ENCODE results near the gene EIF4A3.

EIF4A3 gene

DNA sequence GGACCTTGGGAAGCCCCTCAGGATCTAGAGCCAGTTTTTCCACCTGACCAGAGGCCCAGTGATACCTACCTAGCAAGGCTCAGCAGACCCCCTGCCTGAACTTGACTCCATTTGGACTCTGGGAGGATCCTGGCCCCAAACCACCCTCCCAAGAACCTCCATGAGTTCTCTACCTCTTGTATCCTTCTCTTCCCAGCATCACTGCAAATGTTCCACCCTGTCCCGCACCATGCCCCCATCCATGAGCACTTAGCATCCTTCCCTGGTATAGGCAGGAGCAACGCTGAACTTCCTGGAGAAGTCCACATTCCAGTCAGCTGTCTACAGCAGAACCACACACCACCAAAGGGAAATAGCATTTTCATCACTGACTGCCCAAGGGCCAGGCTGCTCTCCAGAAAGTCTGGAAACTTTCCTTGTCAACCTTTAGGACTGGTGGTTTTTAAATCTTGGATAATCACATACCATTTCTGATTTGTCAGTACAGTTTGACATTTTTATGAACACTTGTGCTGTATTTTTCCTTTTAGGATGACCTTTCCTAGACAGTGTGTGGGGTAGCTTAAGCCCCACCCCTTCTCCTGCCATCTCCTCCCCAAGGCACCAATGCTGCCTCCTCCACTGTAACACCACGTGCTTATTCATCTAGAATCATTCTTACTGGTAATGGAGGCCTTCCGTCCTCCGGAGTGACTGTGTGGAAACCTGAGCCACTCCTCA is 13.9 kb downstream of the EIF4A3 start:
- no peak for DNase-seq (ENCODE audit: low read depth)

DNA sequence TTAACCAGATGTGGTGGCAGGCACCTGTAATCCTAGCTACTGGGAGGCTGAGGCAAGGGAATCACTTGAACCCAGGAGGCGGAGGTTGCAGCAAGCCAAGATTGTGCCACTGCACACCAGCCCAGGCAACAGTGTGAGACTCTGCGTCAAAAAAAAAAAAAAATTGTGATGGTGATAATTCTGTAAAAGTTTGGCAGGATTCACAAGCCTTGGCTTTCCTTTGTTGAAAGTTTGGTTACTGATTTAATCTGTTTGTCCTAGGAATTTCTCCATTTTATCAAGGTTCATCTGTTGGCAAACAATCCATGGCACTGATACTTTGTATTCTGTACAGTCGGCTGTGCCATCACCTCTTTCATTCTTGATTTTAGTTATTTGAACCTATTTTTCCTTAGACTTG is 15.9 kb downstream of the EIF4A3 start:
- DNase-seq (ENCODE audit: low read depth), result no peak

DNA sequence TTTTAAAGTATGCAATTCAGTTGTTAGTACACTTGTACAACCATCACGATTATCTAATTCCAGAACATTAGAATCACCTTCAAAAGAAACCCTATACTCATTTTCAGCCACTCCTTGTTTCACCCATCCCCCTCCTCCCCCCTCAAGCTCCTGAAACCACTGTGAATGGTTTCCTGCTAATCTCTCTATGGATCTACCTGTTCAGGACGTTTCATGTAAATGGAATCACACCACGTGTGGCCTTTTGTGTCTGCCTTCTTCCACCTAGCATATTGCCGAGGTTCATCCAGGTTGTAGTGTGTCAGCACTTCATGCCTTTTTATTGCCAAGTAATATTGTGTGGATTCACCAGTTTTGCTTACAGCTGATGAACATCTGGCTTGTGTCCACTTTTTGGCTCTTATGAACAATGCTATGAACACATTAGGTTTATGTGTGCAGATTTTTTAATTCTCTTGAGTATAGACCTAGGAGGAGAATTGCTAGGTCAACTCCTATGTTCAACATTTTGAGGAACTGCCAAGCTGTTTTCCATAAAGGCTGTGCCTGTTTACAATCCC is 17.8 kb downstream of the EIF4A3 start:
- DNase-seq (ENCODE audit: low read depth), result no peak

DNA sequence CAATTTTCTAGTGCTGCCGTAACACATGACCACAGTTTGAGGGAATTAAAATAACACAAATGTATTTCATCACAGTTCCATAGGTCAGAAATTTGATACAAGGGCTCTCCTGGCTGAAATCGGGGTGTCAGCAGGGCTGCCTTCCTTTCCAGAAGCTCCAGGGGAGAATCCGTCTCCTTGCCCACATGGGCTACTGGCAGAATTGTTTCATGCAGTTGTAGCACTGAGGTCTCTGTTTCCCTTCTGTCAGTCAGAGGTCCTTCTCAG is 20.5 kb downstream of the EIF4A3 start:
- DNase-seq (ENCODE audit: low read depth), result no peak

DNA sequence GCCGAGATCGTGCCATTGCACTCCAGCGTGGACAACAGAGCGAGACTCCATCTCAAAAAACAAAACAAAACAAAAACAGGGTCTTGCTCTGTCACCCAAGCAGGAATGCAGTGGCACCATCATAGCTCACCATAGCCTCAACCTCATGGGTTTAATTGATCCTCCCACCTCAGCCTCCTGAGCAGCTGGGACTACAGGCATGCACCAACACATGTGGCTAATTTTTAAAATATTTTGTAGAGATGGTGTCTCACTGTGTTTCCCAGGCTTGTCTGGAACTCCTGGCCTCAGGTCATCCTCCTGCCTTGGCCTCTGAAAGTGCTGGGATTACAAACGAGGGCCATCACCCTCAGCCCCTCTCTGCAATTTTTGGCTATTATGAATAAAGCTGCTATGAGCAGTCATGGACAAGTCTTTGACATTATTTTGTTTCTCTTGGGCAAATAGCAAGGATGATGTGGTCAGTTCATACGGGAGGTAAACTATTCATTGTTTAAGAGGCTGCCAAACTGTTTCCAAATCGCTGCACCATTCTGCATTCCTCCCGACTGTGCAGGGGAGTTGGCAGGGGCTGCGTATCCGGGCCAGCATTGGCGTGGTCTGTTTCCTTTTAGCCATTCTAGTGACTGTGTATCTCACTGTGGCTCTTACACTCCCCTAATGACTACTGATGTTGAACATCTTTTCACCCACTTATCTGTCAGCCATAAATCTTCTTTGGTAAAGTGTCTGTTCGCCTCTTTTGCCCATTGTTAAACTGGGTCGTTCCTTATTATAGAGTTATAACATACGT is 21.1 kb downstream of the EIF4A3 start:
- DNase-seq (ENCODE audit: low read depth), result no peak

DNA sequence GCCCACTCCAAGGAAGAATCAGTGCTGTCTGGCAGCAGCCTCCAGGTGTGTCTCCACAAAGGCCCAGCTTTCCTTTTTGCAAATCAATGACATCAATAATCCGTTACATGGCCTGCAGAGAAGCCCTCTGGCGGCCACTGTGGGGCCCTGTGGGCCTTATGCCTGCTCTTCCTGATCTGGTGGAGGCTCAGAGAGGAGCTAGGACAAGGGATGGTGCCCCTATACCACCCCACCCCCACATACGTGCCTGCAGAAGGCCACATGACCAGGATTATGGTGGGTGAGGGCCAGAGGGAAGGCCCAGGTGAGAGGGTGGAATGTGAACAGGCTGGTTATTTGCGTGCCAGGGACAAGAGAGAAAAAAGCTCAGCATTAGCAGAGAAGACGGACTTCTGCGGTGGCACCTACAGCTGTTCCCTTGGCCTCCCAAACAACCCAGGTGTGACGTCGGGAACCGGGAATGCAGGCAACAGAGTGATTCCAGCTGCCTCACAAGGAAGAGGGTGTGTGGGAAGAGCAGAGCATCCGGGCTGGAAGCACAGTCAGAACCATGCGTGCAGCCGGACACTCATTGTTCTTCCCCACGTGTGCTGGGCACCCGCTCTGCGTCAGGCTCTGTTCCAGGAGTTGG is 22.5 kb downstream of the EIF4A3 start:
- no peak for DNase-seq (ENCODE audit: low read depth)

DNA sequence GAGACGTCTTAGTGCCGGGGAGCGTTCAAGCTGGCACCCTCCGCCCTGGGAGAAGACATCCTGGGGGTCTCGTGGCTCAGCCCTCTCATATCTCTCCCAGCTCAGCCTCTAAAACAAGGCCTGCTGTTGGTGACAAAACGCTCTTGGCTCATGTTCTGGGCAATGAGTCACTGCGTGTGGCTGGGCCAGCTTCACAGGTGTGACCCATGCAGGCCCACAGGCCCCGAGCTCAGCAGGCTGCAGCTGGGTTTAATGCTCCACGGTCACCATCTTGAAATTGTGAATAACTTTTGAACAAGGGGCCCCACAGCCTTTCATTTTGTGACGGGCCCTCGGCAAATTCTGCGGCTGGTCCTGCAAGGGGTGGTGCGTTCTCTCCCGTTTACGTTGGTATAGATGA is 23.1 kb downstream of the EIF4A3 start:
- no peak for DNase-seq (ENCODE audit: low read depth)

DNA sequence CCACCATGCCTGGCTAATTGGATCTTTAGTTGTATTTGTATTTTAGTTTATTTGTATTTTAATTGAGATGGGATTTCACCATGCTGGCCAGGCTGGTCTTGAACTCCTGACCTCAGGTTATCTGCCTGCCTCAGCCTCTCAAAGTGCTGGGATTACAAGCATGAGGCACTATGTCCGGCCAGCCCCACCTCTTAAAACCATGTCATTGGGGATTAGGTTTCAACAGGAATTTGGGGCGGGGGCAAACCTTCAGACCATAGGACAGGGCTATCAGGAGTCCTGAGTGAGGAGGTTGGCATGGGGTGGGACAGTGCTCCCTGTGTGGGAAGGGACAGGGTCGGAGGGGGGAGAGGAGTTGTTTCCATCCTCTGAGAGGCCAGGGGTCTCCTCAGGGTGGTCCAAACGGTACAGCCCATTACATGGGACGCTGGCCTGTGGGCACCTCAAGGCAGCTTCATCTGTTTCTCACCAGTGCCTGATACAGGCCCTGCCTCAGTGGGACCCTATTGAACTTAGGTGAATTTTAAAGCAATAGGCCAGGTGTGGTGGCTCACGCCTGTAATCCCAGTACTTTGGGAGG is 23.9 kb downstream of the EIF4A3 start:
- DNase-seq (ENCODE audit: low read depth), result no peak

DNA sequence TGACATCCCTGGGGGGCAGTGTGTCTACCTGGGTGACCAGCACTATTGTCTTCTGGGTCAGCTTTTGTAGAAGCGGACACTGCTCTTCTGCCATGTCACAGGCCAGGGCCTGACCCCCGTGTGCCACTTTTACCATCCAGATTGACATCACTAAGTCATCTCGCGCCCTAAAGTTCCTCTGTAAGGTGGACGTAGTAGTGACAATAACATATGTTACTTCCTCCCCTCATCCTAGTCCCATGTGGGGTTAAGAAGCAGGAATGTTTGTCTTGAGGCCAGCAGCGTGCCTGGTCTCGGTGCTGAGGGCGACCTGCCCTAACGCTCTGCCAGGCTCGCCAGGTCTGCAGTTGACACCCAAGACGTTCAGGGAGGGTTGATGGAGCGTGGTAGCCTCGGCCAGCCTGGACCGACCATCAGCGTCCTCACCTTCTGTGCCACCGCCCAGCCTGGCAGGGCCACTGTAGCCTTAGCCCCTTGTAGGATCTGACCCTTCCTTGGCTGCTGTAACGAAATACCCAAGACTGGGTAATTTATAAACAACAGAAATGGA is 24.8 kb downstream of the EIF4A3 start:
- no peak for DNase-seq (ENCODE audit: low read depth)

DNA sequence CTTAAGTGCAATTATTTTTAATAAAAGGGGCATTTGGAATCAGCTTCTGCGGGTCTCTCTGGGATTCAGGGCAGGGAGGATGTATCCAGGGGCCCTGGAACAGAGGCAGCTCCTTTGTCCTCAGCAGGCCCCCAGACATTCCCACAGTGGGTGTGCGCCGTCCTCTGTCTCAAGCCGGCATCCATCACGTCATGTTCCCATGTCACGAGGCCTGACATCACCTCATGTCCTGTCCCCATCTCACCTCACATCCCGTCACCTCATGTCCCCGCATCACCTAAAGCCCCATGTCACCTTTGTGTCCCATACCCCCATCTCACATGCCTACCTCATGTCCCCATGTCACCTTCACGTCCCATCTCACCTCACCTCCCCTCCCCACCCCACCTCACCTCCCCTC is 27.1 kb downstream of the EIF4A3 start:
- DNase-seq (ENCODE audit: low read depth), result no peak

DNA sequence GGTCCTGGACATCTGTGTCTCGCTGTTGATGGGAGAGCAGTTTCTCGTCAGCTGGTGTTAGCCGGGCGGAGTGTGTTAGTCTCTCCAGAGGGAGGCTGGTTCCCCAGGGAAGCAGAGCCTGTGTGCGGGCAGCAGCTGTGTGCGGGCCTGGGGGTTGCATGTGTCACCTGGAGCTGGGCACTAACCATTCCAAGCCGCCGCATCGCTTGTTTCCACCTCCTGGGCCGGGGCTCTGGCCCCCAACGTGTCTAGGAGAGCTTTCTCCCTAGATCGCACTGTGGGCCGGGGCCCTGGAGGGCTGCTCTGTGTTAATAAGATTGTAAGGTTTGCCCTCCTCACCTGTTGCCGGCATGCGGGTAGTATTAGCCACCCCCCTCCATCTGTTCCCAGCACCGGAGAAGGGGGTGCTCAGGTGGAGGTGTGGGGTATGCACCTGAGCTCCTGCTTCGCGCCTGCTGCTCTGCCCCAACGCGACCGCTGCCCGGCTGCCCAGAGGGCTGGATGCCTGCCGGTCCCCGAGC is 27.6 kb downstream of the EIF4A3 start:
- no peak for DNase-seq (ENCODE audit: low read depth)

DNA sequence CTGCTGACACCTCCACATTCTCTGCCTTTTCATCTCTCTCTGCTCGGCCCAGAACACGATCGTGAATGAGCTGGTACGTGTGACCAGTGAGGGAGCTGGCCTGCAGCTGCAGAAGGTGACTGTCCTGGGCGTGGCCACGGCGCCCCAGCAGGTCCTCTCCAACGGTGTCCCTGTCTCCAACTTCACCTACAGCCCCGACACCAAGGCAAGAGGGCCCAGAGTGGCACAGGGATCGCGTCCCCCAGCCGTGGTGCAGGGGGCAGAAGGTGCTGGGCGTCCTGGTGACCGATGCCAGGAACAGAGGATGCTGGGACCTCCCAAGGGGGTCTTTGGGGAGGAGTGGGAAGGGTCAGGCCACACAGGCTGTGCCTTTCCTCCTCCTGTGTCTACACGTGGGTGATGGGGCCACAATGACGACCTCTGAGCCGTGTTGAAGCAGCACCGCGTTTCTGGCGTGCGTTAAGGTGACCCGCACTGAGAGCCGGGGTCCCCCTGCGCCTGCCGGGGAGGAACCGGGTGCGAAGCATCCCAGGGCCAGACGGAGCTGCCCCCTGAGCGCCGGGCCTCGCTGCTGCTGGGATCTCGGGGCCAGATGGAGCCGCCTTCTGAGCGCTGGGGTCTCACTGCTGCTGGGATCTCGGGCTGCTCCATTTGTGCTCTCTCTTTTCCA is 28.2 kb downstream of the EIF4A3 start:
- DNase-seq (ENCODE audit: low read depth), result no peak

DNA sequence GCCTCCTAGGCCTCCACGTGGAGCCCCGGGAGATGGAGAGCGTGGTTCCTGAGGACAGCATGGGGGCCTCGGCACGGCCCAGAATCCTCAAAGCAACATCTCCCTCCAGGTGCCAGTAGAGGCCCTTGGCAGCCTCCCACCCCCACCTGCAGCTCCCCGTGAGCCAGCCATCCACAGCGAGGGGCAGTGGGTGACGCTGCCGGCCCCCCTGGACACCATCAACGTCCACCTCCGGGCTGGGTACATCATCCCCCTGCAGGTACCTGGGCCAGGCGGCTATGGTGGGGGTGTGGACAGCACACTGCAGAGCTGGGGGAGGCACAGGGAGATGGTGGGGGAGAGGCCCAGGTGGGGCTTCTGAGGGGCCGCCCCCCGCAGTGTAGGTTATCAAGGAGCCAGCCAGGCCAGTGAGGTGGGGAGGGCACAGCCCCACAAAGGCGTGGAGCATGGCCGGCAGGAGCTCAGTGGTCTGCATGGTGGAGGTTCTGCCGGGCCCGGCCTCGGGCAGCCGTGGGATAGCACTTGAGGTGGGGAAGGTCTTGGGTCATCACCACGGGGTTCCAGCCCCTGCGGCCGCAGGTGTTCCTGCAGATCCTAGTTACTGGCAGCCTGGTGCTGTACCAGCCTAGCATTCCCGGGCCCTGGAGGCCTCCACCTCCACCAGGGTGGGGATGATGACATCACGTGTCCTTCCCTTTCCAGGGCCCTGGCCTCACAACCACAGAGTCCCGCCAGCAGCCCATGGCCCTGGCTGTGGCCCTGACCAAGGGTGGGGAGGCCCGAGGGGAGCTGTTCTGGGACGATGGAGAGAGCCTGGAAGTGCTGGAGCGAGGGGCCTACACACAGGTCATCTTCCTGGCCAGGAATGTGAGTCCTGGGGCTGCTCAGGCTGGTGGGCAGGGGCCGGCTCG is 29.2 kb downstream of the EIF4A3 start:
- DNase-seq (ENCODE audit: low read depth), result no peak

DNA sequence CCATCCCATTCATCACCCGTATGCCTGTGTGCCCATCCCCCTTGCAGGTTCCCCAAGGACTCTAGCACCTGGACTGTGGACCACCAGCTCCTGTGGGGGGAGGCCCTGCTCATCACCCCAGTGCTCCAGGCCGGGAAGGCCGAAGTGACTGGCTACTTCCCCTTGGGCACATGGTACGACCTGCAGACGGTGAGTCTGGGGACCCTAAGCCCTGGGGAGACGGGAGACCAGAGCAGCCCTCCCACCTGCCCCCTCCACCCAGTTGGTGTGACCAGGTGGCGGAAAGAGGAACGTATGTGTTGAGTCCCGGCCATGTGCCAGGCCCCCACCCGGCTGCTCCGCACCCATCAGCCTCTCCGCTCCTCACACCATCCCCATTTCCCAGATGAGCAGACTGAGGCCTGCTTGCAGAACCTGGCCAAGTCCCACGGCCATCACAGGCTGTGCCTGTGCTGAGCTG is 30.0 kb downstream of the EIF4A3 start:
- no peak for DNase-seq (ENCODE audit: low read depth)

DNA sequence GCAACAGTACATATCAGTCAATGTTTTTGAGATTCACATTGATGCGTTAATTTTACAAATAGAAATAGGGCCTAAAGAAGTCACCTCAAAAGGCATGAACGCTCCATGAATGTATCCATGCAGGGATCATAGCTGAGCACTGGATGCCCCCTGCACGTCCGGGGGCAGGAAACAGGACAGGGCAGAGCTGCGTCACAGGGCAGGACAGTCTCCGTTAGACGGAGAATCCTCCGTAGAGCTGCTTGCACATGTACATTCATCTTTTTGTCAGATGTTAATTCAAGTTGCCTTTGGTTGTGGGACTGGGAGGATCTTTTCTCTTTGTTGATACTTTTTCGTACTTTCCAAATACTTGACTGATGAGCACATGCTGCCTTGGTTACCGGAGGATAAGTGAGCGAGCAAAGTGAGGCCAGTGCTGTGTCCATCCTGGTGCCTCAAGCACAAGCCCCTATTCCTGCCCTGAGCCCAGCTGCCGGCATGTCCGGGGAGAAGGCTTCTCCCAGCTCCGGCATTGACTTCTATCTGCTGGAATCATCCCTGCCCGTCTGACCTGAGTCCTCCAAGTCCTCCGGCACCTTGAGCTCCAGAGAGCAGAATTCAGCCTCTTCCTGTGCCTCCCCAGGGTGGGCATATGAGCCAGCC is 30.5 kb downstream of the EIF4A3 start:
- DNase-seq (ENCODE audit: low read depth), result no peak

DNA sequence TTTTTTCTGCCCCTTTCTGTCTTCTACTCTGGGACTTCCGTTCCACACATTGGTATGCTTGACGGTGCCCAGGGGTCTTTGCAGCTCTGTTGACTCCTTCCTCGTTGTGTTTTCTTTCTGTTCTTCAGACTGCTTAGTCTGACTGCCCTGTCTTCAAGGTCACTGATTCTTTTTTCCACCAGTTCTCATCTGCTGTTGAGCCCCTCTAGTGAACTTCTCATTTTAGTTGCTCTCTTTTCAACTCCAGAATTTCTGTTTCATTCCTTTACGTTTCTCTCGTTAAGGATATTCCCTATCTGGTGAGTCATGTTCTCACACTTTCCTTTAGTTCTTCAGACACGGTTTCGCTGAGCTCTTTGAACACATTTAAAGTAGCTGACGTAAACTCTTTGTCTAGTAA is 31.8 kb downstream of the EIF4A3 start:
- DNase-seq (ENCODE audit: low read depth), result no peak

DNA sequence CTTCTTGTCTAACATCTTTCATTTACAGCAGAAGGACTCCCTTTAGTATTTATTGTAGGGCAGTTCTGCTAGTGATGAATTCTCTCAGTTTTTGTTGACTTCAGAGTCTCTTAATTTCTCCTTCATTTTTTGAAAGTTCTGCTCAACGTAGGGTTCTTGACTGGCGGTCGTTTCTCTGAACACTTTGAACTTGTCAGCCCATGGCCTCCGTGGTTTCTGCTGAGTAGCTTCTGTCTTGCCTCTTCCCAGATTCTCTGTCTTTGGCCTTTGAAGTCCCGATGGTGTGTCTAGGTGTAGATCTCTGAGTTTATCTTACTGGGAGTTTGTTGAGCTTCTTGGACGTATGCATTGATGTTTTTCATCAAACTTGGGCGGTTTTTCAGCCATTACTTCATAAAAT is 32.2 kb downstream of the EIF4A3 start:
- DNase-seq (ENCODE audit: low read depth), result no peak

DNA sequence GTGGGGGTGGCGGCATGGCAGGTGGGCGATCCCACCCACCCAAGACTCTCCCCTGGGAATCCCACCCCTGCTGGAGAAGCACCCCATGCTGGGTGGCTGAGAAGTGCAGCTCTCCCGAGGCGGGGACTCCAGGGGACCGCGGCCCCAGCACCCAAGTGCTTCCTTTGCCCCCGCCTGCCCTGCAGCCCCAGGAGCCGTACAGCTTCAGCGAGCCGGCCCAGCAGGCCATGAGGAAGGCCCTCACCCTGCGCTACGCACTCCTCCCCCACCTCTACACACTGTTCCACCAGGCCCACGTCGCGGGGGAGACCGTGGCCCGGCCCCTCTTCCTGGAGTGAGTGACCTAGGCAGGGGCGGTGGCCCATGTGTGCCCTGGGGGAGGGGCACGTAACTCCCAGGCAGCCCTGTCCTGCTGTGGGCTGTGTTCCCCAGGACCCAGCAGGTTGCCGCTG is 33.9 kb downstream of the EIF4A3 start:
- no peak for DNase-seq (ENCODE audit: low read depth)

DNA sequence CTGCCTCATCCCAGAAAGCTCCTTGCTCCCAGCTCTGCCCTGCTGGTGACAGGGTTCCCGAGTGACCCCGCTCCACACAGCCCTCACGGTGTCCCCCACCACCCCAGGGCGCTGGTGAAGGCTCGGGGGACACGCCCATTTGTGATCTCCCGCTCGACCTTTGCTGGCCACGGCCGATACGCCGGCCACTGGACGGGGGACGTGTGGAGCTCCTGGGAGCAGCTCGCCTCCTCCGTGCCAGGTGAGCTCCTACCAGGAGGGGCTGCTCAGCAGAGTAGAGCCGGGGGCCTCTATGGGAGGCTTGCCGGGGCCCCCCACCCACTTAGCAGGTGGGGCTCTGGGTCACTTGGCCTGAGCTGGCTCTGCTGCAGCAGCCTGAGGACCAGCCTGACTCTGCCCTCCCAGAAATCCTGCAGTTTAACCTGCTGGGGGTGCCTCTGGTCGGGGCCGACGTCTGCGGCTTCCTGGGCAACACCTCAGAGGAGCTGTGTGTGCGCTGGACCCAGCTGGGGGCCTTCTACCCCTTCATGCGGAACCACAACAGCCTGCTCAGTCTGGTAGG is 34.4 kb downstream of the EIF4A3 start:
- DNase-seq (ENCODE audit: low read depth), result no peak
